Inflammatory macrophage treated with lipopolysaccharide for 4 hours (primary cell): ENCODE measurements around the gene DYNC2LI1.

ENCODE experiments used
- DNase-seq: peaks from one replicate; pipeline ENCODE4 v3.0.0-alpha.2; 2020

DYNC2LI1 gene

DNA sequence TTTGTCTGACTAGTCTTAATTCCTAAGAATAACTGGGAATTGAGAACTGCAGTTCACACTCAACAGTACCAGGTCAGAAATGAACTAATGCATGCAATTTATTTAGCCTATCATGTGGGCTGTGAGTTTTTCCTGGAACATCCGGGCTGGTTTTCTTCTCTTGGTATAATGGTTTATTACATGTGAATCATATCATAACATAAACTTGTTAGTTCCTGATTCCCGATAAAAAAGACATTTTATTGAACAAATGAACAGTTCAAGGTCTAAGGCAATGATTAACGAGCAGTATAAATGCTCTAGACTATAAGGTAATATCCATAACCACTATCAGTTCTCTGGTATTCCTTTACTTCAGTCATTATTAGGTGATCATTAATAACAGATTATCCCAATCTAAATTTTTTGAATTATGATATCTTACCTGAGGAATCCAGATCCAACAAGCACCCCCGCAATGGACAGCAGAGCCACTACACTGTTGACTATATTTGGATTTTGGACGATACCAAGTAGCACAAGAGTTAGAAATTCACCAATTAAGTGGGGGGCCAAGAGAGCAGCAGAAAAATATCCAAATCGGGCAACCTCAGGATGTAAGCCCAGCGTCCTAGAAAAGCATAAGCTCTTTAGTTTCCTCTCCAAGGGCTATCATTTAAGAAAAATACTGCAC is 45.8 kb downstream of the DYNC2LI1 start:
- DNase-seq: no peak

DNA sequence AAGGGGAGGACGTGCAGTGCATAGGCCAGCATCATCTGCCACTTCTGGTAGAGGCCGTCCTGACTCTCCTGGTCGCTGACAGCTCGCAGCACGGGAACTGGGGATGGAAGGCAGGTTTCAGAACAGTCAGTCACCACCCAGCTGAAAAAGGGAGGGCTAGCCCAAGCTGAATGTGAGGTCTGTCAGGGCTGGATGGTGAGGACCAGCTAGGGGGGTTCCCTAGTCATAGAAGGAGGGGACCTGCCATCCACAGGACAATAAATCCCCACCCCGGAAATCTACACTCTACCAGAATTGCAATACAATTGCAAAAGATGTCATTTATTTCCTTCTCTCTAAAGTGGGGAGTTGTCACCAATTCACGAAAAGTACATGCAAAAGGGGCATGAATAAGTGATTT is 49.0 kb downstream of the DYNC2LI1 start:
- no peak for DNase-seq

DNA sequence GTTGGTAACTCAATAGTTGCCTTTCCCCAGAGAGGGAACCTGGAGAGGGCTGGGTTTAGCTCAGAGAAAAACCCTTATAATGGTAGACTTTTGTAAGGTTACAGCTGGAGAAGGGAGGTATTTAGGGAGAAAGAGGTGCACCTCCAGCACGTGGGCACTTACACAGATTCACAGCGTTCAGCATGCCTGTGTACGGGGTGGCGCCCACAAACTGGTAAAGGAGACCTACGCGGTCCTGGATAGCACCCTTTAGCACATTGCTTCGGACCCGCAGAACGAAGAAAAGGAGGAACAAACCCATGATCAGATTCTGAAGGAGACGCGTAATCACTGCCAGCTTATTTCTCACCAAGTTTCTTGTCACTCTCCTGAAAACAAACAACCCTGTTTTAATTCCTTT is 49.9 kb downstream of the DYNC2LI1 start:
- DNase-seq: no peak

DNA sequence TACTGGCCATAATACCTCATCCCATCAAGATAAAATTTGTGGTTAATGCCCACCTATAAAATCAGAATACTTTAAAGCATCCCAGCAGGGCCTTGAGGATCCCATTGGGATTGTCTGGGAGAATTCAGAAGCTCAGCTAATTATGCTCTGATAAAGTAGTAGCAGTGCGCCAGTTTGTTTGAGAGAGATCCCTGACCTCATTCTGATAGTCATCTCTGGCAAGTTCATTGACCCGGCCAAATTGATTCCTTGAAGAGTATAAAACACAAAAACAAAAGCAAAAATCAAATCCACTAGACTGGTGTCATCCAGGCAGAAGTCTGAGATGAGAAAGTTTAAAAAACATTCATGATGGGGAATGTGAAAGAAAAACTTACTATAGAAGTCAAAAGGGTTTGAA is 50.7 kb downstream of the DYNC2LI1 start:
- DNase-seq: no peak

DNA sequence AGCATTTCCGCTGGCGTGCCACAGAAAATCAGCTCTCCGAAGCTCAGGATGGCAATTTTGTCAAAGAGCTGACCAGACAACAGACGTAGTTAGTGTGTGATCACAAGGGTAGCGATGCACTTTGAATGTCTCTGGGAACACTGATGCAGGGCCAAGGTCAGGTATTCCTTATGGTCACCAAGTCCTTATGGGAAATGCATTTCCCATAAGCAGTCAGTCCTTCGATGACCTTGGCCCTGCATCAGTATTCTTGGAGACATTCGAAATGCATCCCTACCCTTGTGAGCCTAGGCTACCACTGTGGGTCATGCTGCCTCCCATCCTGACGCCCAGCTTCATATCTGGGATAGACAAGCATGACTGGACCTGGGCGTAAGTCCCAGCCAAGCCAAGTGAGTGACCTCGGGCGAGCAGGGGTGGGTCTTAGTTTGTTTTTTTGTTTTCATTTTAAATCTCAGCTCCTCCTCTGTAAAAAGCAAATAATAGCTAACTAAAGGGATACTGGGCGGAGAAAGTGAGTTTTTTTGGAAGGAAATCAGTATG is 51.2 kb downstream of the DYNC2LI1 start:
- no peak for DNase-seq

DNA sequence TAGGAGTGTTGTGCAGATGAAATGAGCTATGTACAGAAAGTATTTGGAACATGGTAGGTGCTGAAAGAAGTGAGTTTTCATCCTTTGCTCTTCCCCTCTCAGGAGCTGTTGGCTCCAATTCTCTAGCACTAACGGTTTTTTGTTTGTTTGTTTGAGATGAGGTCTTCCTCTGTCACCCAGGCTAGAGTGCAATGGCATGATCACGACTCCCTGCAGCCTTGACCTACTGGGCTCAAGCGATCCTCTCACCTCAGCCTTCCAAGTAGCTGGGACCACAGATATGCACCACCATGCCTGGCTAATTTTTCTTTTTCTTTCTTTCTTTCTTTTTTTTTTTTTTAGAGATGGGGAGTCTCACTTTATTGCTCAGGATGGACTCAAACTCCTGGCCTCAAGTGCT is 52.0 kb downstream of the DYNC2LI1 start:
- no peak for DNase-seq

DNA sequence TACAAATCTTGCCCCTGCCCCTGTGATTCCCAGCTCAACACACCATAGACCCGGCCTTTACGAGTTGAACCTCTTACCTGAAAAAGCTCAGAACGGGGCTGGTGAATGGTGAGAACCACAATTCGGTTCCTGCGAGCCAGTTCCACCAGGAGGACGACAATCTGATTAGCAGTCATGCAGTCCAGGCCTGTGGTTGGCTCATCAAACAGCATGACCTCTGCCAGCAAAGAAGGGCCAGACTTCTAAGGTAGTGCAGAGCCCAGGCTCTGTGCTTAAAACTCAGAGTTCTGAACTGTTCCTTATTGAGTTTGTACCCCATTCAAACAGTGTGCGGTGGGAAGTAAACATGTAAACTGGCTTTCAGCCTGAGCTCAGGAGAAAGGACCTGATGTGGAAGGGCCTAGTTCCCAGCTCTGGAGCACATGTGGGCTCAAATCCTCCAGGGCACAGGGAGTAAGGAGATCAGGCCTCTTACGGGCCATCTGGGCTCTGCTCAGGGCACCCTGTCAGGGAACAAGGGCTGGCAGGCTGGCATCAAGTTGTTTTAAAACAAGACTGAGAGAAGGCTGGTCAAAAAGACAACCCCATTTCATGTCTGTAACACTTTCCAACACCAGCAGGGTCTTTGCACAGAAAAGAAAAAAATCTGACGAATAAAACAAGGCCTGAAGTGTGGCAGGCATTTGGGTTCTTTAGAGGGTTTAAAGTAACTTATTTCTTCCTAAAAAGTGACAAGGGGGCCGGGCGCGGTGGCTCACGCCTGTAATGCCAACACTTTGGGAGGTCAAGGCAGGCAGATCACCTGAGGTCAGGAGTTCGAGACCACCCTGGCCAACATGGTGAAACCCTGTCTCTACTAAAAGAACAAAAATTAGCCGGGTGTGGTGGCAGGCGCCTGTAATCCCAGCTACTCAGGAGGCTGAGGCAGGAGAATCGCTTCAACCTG is 52.7 kb downstream of the DYNC2LI1 start:
- DNase-seq: no peak

DNA sequence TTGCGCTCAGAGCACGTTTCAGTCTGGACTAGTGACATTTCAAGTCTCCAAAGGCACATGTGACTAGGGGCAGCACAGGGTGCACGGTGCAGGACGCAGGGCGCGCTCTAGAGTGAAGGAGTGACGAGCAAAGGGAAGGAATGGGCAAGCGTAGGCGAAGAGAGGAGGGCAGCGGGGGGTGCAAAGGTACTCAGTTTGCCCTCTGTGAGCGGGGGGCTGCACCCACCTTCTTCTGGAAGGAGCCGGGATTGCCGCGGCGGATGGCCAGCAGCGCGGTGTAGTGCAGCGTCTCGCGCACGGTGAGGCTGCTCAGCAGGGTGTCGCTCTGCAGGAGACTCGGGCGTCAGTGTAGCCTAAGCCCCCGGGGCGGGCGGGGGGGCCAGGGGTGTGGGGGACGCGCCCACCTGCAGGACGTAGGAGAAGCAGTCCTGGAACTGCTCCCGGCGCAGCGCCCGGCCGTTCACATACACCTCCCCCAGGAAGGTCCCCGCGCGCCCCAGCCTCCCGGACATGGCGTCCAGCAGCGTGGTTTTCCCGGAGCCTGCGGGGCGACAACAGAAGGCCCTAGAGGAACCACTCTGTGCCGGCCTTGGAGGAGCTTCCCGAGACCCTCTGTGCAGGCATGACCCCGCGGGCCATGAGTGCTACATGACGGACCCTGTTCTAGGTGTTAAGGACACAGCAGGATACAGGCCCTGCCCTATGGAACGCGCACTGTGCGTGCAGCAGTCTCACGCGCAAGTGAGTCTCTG is 57.9 kb downstream of the DYNC2LI1 start:
- DNase-seq: no peak

DNA sequence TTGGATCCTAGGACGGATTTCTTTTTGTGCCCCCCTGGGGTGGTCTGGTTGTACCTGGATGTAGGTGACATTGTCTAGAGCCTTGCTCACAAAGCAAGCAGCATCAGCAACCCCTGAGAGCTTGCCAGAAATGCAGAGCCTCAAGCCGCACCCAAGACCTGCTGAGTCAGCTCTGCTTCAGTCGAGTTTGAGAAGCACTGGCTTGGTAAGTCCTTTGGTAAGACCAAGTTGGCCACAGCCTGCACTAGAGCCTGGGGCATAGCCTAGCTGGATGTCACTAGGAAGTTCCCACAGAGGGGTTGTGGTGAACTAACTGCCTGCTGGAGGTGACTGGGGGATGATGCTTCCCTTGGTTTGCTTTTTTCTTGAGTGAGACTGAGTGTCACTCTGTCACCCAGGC is 58.6 kb downstream of the DYNC2LI1 start:
- no peak for DNase-seq

DNA sequence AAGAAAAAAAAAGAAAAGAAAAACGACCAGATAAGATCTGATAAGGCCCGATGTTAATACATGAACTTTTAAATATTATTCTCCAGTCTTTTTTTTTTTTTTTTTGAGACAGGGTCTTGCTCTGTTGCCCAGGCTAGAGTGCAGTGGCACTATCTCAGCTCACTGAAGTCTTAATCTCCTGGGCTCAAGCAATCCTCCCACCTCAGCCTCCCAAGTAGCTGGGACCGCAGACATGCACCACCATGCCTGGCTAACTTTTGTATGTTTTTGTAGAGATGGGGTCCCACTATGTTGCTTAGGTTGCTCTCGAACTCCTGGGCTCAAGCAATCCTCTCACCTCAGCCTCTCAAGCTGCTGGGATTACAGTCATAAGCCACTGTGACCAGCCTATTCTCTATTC is 63.2 kb downstream of the DYNC2LI1 start:
- no peak for DNase-seq

DNA sequence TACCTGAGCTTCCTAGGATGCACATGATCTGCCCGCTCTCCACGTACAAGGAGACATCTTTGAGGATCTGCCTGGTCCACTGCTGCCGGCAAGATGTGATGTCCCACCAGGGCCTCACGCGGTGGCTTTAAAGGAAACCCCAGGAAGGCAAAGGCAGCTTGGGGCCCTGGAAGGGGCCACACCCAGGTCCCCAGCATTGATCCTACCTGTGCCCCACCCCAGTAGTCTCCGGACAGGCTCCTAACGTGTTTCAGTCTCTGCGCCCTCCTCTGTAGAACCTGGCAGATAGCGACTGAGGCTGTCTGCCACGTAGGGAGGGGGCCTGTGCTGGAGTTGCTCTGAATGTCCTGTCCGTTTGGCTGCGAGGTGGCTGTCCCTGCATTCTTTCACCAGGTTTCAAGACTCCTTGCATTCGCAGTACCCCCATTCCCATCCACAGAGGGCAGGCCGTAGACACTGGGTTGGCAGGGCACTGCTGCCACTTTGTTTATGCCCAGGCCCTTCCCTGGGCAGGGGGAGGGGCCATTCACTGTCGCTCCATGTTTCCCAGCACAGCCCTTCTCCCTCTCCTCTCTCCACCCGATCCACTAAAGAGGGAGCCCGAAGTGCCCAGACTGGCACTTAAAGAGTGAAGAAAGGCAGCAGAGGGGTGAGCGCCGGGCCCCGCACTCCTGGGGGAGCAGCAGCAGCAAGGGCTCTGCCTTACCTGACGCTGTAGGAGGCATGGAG is 64.2 kb downstream of the DYNC2LI1 start:
- no peak for DNase-seq

DNA sequence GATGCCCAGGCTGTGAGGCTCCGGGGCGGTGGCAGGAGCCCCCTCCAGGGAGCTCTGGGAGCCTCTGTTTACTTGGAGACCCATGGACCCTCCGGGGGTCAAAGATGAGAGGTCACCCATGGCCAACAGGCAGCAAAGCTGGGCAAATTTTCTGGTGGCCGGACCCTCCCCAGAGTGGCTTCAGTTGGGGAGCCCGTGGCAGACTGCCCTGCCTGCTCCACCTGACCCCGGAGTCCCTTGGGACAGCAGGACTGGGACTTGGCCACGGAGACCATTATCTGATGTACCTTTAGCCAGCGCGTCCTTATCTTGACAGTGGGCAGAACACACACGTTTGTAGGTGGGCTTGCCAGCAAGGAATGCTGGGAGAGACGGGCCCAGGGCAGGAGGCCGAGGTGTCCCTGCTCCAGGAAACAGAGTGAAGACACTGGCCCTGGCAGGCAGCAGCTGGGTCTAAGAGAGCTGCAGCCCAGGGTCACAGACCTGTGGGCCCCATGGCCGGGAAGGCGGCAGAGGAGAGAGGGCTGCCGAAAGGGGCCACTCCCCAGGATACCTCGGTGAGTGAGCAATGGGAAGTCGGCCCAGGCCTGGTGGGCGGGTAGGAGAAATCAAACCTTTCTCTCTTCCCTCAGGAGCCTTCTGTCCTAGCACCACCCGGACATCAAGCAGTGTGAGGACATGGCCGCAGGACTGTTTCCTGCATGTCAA is 64.9 kb downstream of the DYNC2LI1 start, which contains the start of the genes ABCG5 and ABCG8:
ABCG5 (minus strand) TSS at position 280 of the 708 bp plus-strand sequence; CDS start at position 120, 160 bp downstream.
ABCG8 (plus strand) TSS at position 412 of the 708 bp plus-strand sequence; CDS start at position 495, 83 bp downstream.
- DNase-seq: no peak

DNA sequence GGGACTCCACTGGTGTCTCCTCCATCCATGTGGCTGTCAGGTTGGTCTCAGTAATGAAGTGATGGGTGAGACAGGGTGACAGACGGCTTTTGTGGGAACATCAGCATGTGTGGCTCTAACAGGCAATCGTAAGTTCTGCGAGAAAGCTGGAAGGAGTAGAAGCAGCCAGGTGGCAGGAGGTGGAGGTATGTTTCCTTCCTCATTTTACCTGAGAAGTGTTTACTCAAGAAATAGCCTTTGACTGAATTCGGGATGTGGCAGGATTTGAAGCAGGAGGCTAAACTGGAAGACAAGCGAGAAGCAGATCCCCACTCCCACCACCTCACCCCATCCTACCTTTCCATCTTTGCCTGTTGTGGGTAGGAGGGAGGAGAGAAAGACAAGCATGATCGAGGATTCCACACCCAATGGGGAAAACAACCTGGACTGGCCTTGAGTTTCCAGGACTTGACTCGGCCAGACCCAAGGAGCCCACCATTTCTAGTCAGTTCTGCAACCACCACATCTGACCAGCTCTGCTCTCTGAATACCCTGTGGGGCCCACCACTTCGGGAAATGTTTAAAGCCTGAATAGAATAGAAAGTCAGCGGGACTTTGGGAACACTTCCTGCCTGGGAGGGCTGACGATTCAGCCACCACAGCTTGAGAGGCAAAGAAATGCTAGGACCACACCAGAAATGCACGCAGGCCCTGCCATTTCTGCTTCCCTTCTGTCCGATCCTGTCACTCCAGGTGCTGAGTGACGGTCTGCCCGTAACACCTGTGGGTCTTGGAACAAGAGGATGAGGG is 66.1 kb downstream of the DYNC2LI1 start:
- no peak for DNase-seq

DNA sequence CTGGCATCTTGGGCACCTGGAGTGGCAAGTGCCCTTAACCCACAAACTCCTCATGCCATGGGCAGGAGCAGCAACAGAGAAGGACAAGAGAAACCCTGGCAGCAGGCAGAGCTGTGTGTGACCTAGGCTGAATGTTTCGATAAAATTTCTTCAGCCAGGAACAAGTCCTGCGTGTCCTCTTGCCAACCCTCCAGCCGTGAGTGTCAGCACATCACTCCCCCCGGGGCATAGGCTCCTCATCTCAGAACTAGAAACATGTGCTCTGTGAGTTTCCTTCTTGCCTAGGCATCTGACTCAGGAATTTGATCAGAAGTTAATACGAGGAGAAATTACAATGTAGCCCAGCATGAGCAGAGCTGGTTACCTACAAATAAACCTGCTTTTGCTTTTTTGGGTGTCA is 67.1 kb downstream of the DYNC2LI1 start:
- no peak for DNase-seq

DNA sequence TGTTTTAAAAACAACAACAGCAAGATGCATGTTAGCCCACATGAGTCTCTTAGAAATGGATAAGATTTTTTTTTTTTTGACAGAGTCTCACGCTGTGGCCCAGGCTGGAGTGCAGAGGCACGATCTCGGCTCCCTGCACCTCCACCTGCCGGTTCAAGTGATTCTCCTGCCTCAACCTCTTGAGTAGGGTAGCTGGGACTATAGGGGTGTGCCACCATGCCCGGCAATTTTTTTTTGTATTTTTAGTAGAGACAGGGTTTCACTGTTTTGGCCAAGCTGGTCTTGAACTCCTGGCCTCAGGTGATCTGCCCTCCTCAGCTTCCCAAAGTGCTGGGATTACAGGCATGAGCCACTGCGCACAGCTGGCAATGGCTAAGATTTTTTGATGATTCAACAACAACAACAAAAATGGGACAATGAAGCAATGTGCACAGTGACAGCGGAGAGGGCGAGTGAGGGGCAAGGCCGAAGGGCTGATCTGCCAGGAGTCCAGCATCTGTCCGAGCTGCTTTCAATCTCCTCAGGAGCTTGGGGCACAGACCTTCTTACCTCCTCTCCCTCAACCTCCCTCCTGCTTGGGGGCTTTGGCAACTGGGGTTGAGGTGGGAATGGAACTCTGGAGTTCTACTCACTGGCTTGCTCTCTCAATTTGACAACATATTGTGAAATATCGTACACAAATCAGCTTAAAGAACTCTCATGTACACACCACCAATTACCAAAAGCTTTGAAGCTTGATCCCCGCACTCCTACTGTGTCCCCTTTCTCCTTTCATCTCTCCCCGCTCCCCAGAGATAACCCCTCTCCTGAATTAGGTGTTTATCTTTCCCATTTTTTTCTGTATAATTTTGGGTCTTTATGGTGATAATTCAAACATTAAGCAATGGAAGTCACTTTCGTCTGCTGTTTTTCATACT is 68.4 kb downstream of the DYNC2LI1 start:
- no peak for DNase-seq

DNA sequence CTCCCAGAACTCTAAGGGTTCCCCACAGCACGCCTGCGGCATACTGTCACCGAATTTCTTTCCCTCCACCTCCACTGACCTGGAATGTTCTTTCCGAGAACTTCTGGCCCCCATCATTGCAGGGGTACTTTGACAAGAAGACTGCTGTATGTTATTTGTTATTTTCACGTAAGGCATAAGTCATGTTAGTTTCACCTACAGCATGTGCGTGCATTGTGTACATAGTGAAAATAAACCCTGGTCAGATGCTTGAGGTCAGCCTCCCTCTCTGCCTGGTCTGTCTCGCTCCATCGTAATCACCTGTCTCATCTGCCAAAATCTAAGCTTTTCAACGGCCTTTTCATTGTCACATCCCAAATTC is 69.0 kb downstream of the DYNC2LI1 start:
- DNase-seq: no peak

DNA sequence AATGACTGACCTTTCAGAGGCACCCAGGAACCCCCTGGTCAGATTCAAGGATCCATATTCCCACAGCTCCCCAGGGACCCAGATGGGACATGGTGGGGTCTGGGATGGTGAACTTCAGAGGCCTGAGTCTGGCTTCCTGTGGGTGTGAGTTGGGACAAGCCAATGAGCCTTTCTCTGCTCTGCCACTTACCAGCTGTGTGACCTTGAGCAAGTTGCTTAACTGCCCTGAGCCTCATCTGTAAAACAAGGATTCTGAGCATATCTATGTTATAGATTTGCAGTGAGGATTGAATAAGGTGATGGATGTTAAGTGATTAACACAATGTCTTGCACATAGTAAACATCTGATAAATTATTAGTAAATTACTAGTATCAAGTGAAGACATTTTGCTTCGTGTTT is 71.3 kb downstream of the DYNC2LI1 start:
- no peak for DNase-seq

DNA sequence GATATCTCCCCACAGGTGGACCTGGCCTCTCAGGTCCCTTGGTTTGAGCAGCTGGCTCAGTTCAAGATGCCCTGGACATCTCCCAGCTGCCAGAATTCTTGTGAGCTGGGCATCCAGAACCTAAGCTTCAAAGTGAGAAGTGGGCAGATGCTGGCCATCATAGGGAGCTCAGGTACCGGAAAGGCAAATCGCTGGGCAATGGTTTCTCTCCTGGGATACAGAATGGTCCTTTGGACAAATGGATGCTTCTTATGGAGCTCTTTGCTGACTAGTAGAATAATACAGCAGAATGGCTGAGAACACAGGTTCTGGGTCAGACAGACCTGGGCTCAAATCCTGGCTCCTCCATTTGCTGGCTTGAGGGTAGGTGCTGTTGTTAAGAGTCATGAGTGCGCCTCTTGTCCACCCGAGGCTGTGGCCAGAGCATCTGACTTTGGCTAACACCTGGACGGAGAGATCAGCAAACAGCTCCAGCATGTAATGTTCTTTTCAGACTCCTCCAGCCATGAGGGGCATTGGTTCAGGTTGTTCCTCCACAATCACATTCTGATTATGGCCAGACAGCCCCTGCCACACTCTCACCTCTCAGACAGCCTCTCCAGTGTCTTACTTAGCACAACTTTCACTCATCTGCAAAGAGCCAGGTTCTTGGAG is 72.4 kb downstream of the DYNC2LI1 start:
- DNase-seq: no peak

DNA sequence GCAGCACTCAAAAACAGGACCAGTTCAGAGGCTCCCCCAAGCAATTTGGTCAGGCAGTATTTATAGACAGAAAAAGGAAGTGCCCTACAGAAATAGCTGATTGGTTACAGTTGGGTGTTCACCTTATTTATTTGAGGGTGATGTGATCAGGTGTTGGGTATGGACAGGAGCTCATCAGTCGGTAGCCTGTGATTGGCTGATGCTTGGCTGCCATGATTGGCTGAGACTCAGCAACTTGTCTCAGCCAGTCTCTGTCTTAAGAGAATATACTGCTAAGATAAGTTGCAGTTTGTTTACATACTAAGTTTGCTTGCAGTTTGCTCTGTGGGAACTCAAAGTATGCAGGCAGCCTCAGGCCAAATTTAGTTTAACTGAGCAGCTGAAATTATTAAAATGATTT is 74.4 kb downstream of the DYNC2LI1 start:
- DNase-seq: no peak
